GM23338 (cell line): ENCODE results near the gene CCDC91. TPM values are rescaled to one million over a fixed set of nuclear protein-coding genes. Genes with fewer than 3 reads are reported as not detected.

Source experiments
- ATAC-seq: fragments of 200-7000 bp; cut with Tn5 transposase; 3 replicates; pipeline ENCODE4 v1.9.1; 2020
- DNase-seq: peaks from one replicate; pipeline ENCODE4 v3.0.0-alpha.2; 2015; ENCODE audit warnings: low spot score
- H2AFZ ChIP-seq: fragments of 200-600 bp; sonication (generic); 2 replicates; pipeline ENCODE4 v1.8.0; 2016; ENCODE audit warnings: antibody characterized with exemption, mild to moderate bottlenecking, moderate library complexity
- H3F3A ChIP-seq: fragments of 200-600 bp; sonication (generic); replicated peaks from 2 replicates; pipeline ENCODE4 v1.8.0; 2017; ENCODE audit warnings: antibody characterized with exemption, mixed run types, low read depth
- H3K27ac ChIP-seq: fragments of 200-600 bp; sonication (generic); 2 replicates; pipeline ENCODE4 v1.6.1; 2016; ENCODE audit warnings: low read depth
- H3K27me3 ChIP-seq: fragments of 200-600 bp; sonication (generic); 2 replicates; pipeline ENCODE4 v1.8.0; 2016; ENCODE audit warnings: mild to moderate bottlenecking, mixed run types, moderate library complexity; ENCODE audit not compliant: insufficient read depth
- H3K36me3 ChIP-seq: fragments of 200-600 bp; sonication (generic); 2 replicates; pipeline ENCODE4 v1.8.0; 2016; ENCODE audit warnings: mild to moderate bottlenecking; ENCODE audit not compliant: insufficient read depth
- H3K4me1 ChIP-seq: fragments of 200-600 bp; sonication (generic); 2 replicates; pipeline ENCODE4 v1.8.0; 2016; ENCODE audit warnings: mild to moderate bottlenecking, moderate library complexity; ENCODE audit not compliant: insufficient read depth
- H3K4me2 ChIP-seq: fragments of 200-600 bp; sonication (generic); 2 replicates; pipeline ENCODE4 v1.7.1; 2017; ENCODE audit warnings: mixed run types
- H3K4me3 ChIP-seq: fragments of 200-600 bp; sonication (generic); 2 replicates; pipeline ENCODE4 v1.6.1; 2016; ENCODE audit warnings: mixed run types
- H3K79me2 ChIP-seq: fragments of 200-600 bp; sonication (generic); replicated peaks from 2 replicates; pipeline ENCODE4 v1.8.0; 2017; ENCODE audit warnings: mild to moderate bottlenecking; ENCODE audit not compliant: insufficient read depth
- H3K9me2 ChIP-seq: fragments of 200-600 bp; sonication (generic); 2 replicates; pipeline ENCODE4 v1.8.0; 2017; ENCODE audit not compliant: insufficient read depth
- H4K20me1 ChIP-seq: fragments of 200-600 bp; sonication (generic); replicated peaks from 2 replicates; pipeline ENCODE4 v1.8.0; 2017; ENCODE audit warnings: mild to moderate bottlenecking; ENCODE audit not compliant: insufficient read depth
- H3K27ac Mint-ChIP-seq: 2 replicates; pipeline ENCODE4 v1.8.0; 2020; ENCODE audit warnings: inconsistent platforms, mild to moderate bottlenecking, moderate library complexity, mixed read lengths
- H3K27me3 Mint-ChIP-seq: 3 replicates; pipeline ENCODE4 v1.8.0; 2022; ENCODE audit warnings: low read depth, mild to moderate bottlenecking, moderate library complexity, mixed read lengths, inconsistent platforms; ENCODE audit not compliant: insufficient read depth, poor library complexity
- H3K36me3 Mint-ChIP-seq: 3 replicates; pipeline ENCODE4 v1.8.0; 2021; ENCODE audit warnings: low read depth, mild to moderate bottlenecking, inconsistent platforms, moderate library complexity, mixed read lengths
- H3K4me1 Mint-ChIP-seq: 3 replicates; pipeline ENCODE4 v1.8.0; 2020; ENCODE audit warnings: mild to moderate bottlenecking, inconsistent platforms, mixed read lengths
- H3K4me3 Mint-ChIP-seq: 3 replicates; pipeline ENCODE4 v1.8.0; 2021; ENCODE audit warnings: moderate library complexity, mild to moderate bottlenecking, inconsistent platforms, mixed read lengths
- H3K9me3 Mint-ChIP-seq: 3 replicates; pipeline ENCODE4 v1.8.0; 2020; ENCODE audit warnings: moderate library complexity, mild to moderate bottlenecking, inconsistent platforms, mixed read lengths
- EZH2 ChIP-seq: fragments of 200-600 bp; sonication (generic); IDR thresholded peaks from one replicate; pipeline ENCODE4 v1.8.0; 2017; ENCODE audit warnings: antibody characterized with exemption, mild to moderate bottlenecking, low read depth; ENCODE audit not compliant: unreplicated experiment
- EZH2phosphoT487 ChIP-seq: fragments of 200-600 bp; sonication (generic); IDR thresholded peaks from one replicate; pipeline ENCODE4 v1.8.1; 2018; ENCODE audit warnings: antibody characterized with exemption; ENCODE audit not compliant: unreplicated experiment
- JUNB ChIP-seq: IDR thresholded peaks from one replicate; pipeline ENCODE4 v1.6.1; 2016; ENCODE audit warnings: antibody characterized with exemption; ENCODE audit not compliant: unreplicated experiment
- POLR2AphosphoS5 ChIP-seq: IDR thresholded peaks from 2 replicates; pipeline ENCODE4 v1.6.1; 2016; ENCODE audit warnings: antibody characterized with exemption, low read depth
- STAT1 ChIP-seq: IDR thresholded peaks from one replicate; pipeline ENCODE4 v1.6.1; 2016; ENCODE audit warnings: antibody characterized with exemption; ENCODE audit not compliant: unreplicated experiment
- ZNF331 ChIP-seq: fragments of 250-450 bp; sonication (Bioruptor Pico); IDR thresholded peaks from 2 replicates; pipeline ENCODE4 v1.5.0; 2020; ENCODE audit warnings: low read depth, mild to moderate bottlenecking, moderate library complexity
- polyA plus RNA-seq: library from polyadenylated mRNA; unstranded; fragments of >200 nt; fragmentation: Nextera tagmentation; extraction: Ambion mirVana; gene quantifications from 2 replicates; pipeline ENCODE4 v1.2.1, GENCODE V29; 2016
- total RNA-seq: library from RNA; depleted of rRNA; stranded (reverse); fragments of >200 nt; shearing (Covaris generic); gene quantifications from 2 replicates; pipeline ENCODE4 v1.2.3, GENCODE V29; 2014
- TF ChIP-seq, protein P1 (sequence below), 2 experiments: fragments of 200-600 bp in 1 of 2; sonication (generic) in 1 of 2; conservative IDR thresholded peaks; 2 replicates each; pipeline versions ENCODE4 v1.5.1 to v1.6.1; 2016 to 2017; ENCODE audit warnings: antibody characterized with exemption in 2 of 2, low read depth in 2 of 2, mild to moderate bottlenecking in 2 of 2, moderate library complexity in 1 of 2
- TF ChIP-seq, protein P2 (sequence below): IDR thresholded peaks from one replicate; pipeline ENCODE4 v1.6.1; 2018; ENCODE audit warnings: antibody characterized with exemption; ENCODE audit not compliant: unreplicated experiment
- TF ChIP-seq, protein P3 (sequence below): fragments of 250-450 bp; sonication (Bioruptor Pico); IDR thresholded peaks from 2 replicates; pipeline ENCODE4 v1.5.0; 2020; ENCODE audit warnings: mild to moderate bottlenecking, moderate library complexity
- TF ChIP-seq, protein P4 (sequence below): IDR thresholded peaks from 2 replicates; pipeline ENCODE4 v1.6.1; 2016; ENCODE audit warnings: antibody characterized with exemption

The CCDC91 gene
- total and polyA plus RNA-seq, 2 experiments from 2014 or later, result 24.7 to 48.7 TPM

DNA sequence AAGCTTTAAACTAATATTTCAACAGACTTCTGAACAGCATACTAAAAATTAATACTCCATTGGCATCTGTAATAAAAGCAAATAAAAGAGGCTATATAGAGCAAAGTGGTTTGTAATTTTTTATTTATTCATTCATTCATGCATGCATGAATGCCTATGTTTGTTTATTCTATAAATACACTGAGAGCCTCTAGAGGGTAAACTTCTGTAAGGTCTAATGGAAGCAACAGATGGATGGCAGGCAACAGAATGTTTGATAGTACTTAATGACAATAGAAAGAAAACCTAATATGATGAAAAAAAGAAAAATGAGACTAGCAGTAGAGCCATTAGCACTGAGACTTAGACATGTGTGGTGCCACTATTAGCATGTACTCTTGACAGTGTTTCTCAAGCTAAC, 253.1 kb downstream of the CCDC91 start (continued):
- TF ChIP-seq, protein P1, sequence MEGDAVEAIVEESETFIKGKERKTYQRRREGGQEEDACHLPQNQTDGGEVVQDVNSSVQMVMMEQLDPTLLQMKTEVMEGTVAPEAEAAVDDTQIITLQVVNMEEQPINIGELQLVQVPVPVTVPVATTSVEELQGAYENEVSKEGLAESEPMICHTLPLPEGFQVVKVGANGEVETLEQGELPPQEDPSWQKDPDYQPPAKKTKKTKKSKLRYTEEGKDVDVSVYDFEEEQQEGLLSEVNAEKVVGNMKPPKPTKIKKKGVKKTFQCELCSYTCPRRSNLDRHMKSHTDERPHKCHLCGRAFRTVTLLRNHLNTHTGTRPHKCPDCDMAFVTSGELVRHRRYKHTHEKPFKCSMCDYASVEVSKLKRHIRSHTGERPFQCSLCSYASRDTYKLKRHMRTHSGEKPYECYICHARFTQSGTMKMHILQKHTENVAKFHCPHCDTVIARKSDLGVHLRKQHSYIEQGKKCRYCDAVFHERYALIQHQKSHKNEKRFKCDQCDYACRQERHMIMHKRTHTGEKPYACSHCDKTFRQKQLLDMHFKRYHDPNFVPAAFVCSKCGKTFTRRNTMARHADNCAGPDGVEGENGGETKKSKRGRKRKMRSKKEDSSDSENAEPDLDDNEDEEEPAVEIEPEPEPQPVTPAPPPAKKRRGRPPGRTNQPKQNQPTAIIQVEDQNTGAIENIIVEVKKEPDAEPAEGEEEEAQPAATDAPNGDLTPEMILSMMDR (conservative IDR thresholded peaks at IDR 0.05; ENCODE audit: low read depth in 2 of 2), result no peak
- TF ChIP-seq EZH2 (no peak), STAT1 (no peak), EZH2phosphoT487 (no peak)
- TF ChIP-seq, protein P2, sequence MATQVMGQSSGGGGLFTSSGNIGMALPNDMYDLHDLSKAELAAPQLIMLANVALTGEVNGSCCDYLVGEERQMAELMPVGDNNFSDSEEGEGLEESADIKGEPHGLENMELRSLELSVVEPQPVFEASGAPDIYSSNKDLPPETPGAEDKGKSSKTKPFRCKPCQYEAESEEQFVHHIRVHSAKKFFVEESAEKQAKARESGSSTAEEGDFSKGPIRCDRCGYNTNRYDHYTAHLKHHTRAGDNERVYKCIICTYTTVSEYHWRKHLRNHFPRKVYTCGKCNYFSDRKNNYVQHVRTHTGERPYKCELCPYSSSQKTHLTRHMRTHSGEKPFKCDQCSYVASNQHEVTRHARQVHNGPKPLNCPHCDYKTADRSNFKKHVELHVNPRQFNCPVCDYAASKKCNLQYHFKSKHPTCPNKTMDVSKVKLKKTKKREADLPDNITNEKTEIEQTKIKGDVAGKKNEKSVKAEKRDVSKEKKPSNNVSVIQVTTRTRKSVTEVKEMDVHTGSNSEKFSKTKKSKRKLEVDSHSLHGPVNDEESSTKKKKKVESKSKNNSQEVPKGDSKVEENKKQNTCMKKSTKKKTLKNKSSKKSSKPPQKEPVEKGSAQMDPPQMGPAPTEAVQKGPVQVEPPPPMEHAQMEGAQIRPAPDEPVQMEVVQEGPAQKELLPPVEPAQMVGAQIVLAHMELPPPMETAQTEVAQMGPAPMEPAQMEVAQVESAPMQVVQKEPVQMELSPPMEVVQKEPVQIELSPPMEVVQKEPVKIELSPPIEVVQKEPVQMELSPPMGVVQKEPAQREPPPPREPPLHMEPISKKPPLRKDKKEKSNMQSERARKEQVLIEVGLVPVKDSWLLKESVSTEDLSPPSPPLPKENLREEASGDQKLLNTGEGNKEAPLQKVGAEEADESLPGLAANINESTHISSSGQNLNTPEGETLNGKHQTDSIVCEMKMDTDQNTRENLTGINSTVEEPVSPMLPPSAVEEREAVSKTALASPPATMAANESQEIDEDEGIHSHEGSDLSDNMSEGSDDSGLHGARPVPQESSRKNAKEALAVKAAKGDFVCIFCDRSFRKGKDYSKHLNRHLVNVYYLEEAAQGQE, result no peak

DNA sequence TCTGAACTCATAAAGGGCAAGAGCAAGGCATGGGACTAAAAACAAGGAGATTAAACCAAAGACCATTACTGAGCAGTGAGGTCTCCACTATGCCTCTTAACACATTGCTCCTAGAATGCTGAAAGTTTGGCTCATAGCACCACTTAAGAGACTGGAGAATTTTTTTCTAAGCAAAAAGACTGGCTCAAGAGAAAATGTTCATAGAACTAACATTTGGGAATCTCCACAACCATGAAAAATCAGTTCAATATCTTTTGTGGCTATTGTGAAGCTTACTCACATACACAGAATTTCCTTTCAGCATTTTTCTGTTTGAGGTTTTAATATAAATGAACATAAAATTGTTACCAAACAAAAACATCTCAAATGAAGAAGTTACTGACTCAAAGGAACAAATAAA, 255.8 kb downstream of the CCDC91 start:
- no peak for DNase-seq
- Mint-ChIP-seq H3K36me3 (no peaks in the 10 kb centered on the region), H3K4me1 (peaks cover 4% of the 10 kb centered on the region; the same call in 2 of the 3 replicates), H3K9me3 (no peaks in the 10 kb centered on the region), H3K27ac (no peak overlapping the region), H3K4me3 (no peak overlapping the region), H3K27me3 (no peaks in the 10 kb centered on the region)
- TF ChIP-seq EZH2 (no peak), JUNB (no peak), POLR2AphosphoS5 (no peak), ZNF331 (no peak)
- TF ChIP-seq, protein P3, sequence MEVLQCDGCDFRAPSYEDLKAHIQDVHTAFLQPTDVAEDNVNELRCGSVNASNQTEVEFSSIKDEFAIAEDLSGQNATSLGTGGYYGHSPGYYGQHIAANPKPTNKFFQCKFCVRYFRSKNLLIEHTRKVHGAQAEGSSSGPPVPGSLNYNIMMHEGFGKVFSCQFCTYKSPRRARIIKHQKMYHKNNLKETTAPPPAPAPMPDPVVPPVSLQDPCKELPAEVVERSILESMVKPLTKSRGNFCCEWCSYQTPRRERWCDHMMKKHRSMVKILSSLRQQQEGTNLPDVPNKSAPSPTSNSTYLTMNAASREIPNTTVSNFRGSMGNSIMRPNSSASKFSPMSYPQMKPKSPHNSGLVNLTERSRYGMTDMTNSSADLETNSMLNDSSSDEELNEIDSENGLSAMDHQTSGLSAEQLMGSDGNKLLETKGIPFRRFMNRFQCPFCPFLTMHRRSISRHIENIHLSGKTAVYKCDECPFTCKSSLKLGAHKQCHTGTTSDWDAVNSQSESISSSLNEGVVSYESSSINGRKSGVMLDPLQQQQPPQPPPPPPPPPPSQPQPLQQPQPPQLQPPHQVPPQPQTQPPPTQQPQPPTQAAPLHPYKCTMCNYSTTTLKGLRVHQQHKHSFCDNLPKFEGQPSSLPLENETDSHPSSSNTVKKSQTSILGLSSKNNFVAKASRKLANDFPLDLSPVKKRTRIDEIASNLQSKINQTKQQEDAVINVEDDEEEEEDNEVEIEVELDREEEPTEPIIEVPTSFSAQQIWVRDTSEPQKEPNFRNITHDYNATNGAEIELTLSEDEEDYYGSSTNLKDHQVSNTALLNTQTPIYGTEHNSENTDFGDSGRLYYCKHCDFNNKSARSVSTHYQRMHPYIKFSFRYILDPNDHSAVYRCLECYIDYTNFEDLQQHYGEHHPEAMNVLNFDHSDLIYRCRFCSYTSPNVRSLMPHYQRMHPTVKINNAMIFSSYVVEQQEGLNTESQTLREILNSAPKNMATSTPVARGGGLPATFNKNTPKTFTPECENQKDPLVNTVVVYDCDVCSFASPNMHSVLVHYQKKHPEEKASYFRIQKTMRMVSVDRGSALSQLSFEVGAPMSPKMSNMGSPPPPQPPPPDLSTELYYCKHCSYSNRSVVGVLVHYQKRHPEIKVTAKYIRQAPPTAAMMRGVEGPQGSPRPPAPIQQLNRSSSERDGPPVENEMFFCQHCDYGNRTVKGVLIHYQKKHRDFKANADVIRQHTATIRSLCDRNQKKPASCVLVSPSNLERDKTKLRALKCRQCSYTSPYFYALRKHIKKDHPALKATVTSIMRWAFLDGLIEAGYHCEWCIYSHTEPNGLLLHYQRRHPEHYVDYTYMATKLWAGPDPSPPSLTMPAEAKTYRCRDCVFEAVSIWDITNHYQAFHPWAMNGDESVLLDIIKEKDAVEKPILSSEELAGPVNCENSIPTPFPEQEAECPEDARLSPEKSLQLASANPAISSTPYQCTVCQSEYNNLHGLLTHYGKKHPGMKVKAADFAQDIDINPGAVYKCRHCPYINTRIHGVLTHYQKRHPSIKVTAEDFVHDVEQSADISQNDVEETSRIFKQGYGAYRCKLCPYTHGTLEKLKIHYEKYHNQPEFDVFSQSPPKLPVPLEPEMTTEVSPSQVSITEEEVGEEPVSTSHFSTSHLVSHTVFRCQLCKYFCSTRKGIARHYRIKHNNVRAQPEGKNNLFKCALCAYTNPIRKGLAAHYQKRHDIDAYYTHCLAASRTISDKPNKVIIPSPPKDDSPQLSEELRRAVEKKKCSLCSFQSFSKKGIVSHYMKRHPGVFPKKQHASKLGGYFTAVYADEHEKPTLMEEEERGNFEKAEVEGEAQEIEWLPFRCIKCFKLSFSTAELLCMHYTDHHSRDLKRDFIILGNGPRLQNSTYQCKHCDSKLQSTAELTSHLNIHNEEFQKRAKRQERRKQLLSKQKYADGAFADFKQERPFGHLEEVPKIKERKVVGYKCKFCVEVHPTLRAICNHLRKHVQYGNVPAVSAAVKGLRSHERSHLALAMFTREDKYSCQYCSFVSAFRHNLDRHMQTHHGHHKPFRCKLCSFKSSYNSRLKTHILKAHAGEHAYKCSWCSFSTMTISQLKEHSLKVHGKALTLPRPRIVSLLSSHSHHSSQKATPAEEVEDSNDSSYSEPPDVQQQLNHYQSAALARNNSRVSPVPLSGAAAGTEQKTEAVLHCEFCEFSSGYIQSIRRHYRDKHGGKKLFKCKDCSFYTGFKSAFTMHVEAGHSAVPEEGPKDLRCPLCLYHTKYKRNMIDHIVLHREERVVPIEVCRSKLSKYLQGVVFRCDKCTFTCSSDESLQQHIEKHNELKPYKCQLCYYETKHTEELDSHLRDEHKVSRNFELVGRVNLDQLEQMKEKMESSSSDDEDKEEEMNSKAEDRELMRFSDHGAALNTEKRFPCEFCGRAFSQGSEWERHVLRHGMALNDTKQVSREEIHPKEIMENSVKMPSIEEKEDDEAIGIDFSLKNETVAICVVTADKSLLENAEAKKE (CRISPR knock-in tag), result no peak
- TF ChIP-seq, protein P4, sequence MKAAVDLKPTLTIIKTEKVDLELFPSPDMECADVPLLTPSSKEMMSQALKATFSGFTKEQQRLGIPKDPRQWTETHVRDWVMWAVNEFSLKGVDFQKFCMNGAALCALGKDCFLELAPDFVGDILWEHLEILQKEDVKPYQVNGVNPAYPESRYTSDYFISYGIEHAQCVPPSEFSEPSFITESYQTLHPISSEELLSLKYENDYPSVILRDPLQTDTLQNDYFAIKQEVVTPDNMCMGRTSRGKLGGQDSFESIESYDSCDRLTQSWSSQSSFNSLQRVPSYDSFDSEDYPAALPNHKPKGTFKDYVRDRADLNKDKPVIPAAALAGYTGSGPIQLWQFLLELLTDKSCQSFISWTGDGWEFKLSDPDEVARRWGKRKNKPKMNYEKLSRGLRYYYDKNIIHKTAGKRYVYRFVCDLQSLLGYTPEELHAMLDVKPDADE, result no peak
- H2AFZ ChIP-seq, result no peak overlapping the region
- no peaks in the 10 kb centered on the region for H3K27me3 ChIP-seq
- no peak for ATAC-seq
- no peak overlapping the region for H3K4me2 ChIP-seq
- H3K9me2 ChIP-seq, result no peaks in the 10 kb centered on the region
- H3K79me2 ChIP-seq, result no peaks in the 10 kb centered on the region
- no peak overlapping the region for H3K27ac ChIP-seq
- H3K36me3 ChIP-seq, result no peaks in the 10 kb centered on the region
- H3F3A ChIP-seq, result no peaks in the 10 kb centered on the region
- no peaks in the 10 kb centered on the region for H4K20me1 ChIP-seq
- H3K4me1 ChIP-seq, result no peaks in the 10 kb centered on the region
- no peak overlapping the region for H3K4me3 ChIP-seq
